Measurements from ENCODE around the gene TNNI3. TPM values are rescaled to one million over a fixed set of nuclear protein-coding genes. Genes with fewer than 3 reads are reported as not detected.

TNNI3 gene
- total and polyA plus RNA-seq, 2 donors from 2014 or later, result 0.41 to 1.7 TPM

GRCh38 chr19:55141696-55142095, 15.8 kb downstream of the TNNI3 start:
- no peaks in the 10 kb centered on the region for H3K36me3 ChIP-seq (ENCODE audit: control insufficient read depth in 2 of 3, insufficient read depth in 3 of 3, low read length in 3 of 3)
- no peak for DNase-seq
- no peaks in the 10 kb centered on the region for H3K4me1 ChIP-seq (ENCODE audit: control insufficient read depth in 2 of 3, insufficient read depth in 2 of 3, low read depth in 1 of 3, low read length in 3 of 3)
- H3K9ac ChIP-seq (ENCODE audit: low read length in 3 of 3), result no peak overlapping the region
- H3K4me3 ChIP-seq (ENCODE audit: low read length in 3 of 3), result no peak overlapping the region
- H3K27ac ChIP-seq (ENCODE audit: low read depth in 2 of 2, low read length in 2 of 2), result no peak overlapping the region
- no peak for FAIRE-seq
- H3K27me3 ChIP-seq (ENCODE audit: control insufficient read depth, insufficient read depth, low read length), result no peaks in the 10 kb centered on the region
- no peak for TF ChIP-seq CTCF (IDR thresholded peaks at IDR 0.05; ENCODE audit: borderline replicate concordance, extremely low read depth, insufficient read depth)
- intact Hi-C loops (cut with DNase I), result loop anchor here (10.0 kb wide), 1 partner anchor 363 kb away; no protein-coding TSS in a partner anchor
- H3K9me3 ChIP-seq (ENCODE audit: control insufficient read depth in 2 of 3, insufficient read depth in 1 of 3, low read length in 3 of 3), result no peaks in the 10 kb centered on the region

- no peaks in the 10 kb centered on the region for H3K36me3 ChIP-seq (ENCODE audit: control insufficient read depth in 2 of 3, insufficient read depth in 3 of 3, low read length in 3 of 3)
- H3K4me1 ChIP-seq (ENCODE audit: control insufficient read depth in 2 of 3, insufficient read depth in 2 of 3, low read depth in 1 of 3, low read length in 3 of 3), result no peaks in the 10 kb centered on the region
- H3K27me3 ChIP-seq (ENCODE audit: control insufficient read depth, insufficient read depth, low read length), result no peaks in the 10 kb centered on the region
- no peak overlapping the region for H3K27ac ChIP-seq (ENCODE audit: low read depth in 2 of 2, low read length in 2 of 2)
- no peak overlapping the region for H3K9ac ChIP-seq (ENCODE audit: low read length in 3 of 3)
- intact Hi-C loops (cut with DNase I), result no loop called here
- H3K4me3 ChIP-seq (ENCODE audit: low read length in 3 of 3), result no peak overlapping the region
- H3K9me3 ChIP-seq (ENCODE audit: control insufficient read depth in 2 of 3, insufficient read depth in 1 of 3, low read length in 3 of 3), result no peaks in the 10 kb centered on the region
- DNase-seq, result no peak
- FAIRE-seq, result no peak
- TF ChIP-seq CTCF (IDR thresholded peaks at IDR 0.05; ENCODE audit: borderline replicate concordance, extremely low read depth, insufficient read depth), result no peak
Measured at GRCh38 chr19:55137915-55138314, 19.6 kb downstream of the TNNI3 start.

GRCh38 chr19:55136399-55137102, 21.0 kb downstream of the TNNI3 start:
- no peaks in the 10 kb centered on the region for H3K27me3 ChIP-seq (ENCODE audit: control insufficient read depth, insufficient read depth, low read length)
- no peaks in the 10 kb centered on the region for H3K9me3 ChIP-seq (ENCODE audit: control insufficient read depth in 2 of 3, insufficient read depth in 1 of 3, low read length in 3 of 3)
- no peak for TF ChIP-seq CTCF (IDR thresholded peaks at IDR 0.05; ENCODE audit: borderline replicate concordance, extremely low read depth, insufficient read depth)
- H3K4me1 ChIP-seq (ENCODE audit: control insufficient read depth in 2 of 3, insufficient read depth in 2 of 3, low read depth in 1 of 3, low read length in 3 of 3), result no peaks in the 10 kb centered on the region
- DNase-seq (no peak), FAIRE-seq (no peak)
- no peak overlapping the region for H3K27ac ChIP-seq (ENCODE audit: low read depth in 2 of 2, low read length in 2 of 2)
- intact Hi-C loops (cut with DNase I), result no loop called here
- no peaks in the 10 kb centered on the region for H3K36me3 ChIP-seq (ENCODE audit: control insufficient read depth in 2 of 3, insufficient read depth in 3 of 3, low read length in 3 of 3)
- no peak overlapping the region for H3K9ac ChIP-seq (ENCODE audit: low read length in 3 of 3)
- H3K4me3 ChIP-seq (ENCODE audit: low read length in 3 of 3), result no peak overlapping the region

GRCh38 chr19:55134736-55135135, 22.8 kb downstream of the TNNI3 start:
- TF ChIP-seq CTCF (IDR thresholded peaks at IDR 0.05; ENCODE audit: borderline replicate concordance, extremely low read depth, insufficient read depth), result no peak
- DNase-seq, result no peak
- FAIRE-seq, result no peak
- intact Hi-C loops (cut with DNase I), result no loop called here
- Histone ChIP-seq H3K4me1 (ENCODE audit: control insufficient read depth in 2 of 3, insufficient read depth in 2 of 3, low read depth in 1 of 3, low read length in 3 of 3) (no peaks in the 10 kb centered on the region), H3K9ac (ENCODE audit: low read length in 3 of 3) (no peak overlapping the region), H3K36me3 (ENCODE audit: control insufficient read depth in 2 of 3, insufficient read depth in 3 of 3, low read length in 3 of 3) (no peaks in the 10 kb centered on the region), H3K4me3 (ENCODE audit: low read length in 3 of 3) (no peak overlapping the region), H3K9me3 (ENCODE audit: control insufficient read depth in 2 of 3, insufficient read depth in 1 of 3, low read length in 3 of 3) (no peaks in the 10 kb centered on the region), H3K27me3 (ENCODE audit: control insufficient read depth, insufficient read depth, low read length) (no peaks in the 10 kb centered on the region), H3K27ac (ENCODE audit: low read depth in 2 of 2, low read length in 2 of 2) (no peak overlapping the region)
